UCSD-AML1 (cell line): ENCODE measurements around the gene PARS2.

ENCODE experiments used
- DNase-seq: peaks from one replicate; lab custom pipeline; 2025; ENCODE audit not compliant: unreplicated experiment; lab: John Stamatoyannopoulos, UW

PARS2 gene

GRCh38 chr1:54764133-54764921 is at the start of gene PARS2:
Gene PARS2 (minus strand): TSS chr1:54764523. CDS start chr1:54759161, 5,362 bp downstream.
- DNase-seq, result peak; percentile 98

DNA sequence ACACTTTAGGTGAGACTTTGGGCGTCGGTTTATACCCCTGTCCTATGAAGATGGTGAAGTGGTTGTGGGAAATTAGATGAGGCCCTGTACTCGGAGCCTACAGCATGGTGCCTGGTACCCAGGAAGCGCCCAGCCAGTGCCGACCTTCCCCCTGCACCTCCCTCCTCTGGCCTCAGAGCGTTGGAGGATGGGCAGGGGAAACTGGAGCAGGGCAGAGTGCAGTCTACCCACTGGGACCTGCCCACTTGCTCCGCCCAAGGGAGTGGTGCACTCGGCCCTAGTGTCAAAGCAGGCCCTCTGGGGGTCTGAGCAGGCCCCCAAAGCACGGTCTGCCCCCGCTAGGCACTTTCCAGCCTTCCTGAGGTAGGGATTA is 49.8 kb upstream of the PARS2 start:
- DNase-seq, result no peak

DNA sequence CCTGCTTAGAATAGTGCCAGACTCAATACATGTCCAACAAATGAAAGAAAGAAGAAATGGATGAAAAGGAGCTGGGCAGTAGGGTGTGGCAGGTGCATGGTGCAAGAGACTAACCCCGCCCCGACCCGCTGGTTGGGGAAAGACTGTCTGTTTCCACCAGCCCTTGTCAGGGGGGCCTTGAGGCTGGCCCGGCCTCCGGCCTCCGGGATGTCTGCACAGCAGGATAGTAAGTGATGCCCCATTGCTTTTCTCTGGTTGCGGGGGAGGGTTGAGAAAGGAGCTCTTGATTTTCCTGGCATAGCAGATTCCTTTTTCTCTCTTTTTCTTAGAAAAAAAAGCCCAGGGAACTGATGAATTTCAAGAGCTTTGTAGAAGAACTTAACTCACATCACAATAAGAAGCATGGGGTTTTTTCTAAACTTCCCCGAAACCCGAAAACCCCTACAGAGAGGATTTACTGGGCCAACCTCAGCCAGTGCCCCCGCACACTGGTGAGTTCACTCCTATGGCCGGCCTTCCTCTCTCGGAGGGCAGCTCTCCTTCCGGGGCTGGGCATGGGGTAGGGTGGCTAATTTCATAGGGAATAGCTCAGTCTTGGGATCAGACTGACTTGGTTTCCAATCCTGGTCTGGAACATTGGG is 49.3 kb upstream of the PARS2 start:
- DNase-seq, result no peak

- no peak for DNase-seq
These were observed 48.6 kb upstream of the PARS2 start for GRCh38 chr1:54812801-54813484.

- no peak for DNase-seq
These were observed 47.7 kb upstream of the PARS2 start for GRCh38 chr1:54811739-54812655.

GRCh38 chr1:54811066-54811465 is 46.7 kb upstream of the PARS2 start:
- no peak for DNase-seq

DNA sequence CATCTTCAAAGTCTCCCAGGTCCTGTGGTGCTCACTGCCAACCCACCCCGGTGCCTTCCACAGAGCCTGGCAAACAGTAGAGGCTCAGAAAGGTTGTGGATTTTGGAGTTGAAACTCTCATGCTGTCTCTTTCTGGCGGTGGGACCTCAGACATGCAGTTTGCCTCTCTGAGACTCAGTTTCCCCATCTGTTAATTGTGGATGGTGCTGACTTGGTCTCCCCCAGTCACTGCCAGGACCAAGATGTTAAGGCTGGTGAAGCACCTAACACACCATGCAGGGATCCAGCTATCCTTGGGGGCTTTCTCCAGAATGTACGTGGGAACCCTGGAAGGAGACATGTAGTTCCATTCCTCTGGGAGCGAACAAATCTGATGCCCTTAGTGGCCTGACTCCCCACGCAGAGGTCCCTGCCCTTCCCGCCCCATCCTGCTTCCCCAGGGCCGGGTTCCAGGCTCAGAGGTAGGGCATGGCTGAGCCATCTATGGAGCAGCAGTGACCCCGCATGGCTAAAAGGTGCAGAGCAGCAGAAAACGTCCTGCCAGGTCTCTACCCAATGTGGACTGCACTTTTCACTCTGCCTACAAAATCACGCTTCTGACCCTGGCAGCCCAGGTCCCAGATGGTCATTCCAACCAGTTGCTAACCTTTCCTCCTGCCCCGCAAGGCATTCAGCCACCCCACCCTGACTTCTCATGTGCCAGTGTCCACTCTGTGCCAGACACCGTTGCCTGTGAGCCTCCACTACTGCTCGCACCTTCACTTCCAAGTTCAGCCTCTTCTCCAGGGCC is 46.0 kb upstream of the PARS2 start:
- peak; percentile 73 for DNase-seq

GRCh38 chr1:54809496-54810074 is 45.3 kb upstream of the PARS2 start:
- no peak for DNase-seq

GRCh38 chr1:54808443-54809207 is 44.3 kb upstream of the PARS2 start:
- no peak for DNase-seq

- DNase-seq, result no peak
These were observed 43.4 kb upstream of the PARS2 start for GRCh38 chr1:54807756-54808155.

GRCh38 chr1:54806931-54807611 is 42.7 kb upstream of the PARS2 start:
- DNase-seq, result no peak

DNA sequence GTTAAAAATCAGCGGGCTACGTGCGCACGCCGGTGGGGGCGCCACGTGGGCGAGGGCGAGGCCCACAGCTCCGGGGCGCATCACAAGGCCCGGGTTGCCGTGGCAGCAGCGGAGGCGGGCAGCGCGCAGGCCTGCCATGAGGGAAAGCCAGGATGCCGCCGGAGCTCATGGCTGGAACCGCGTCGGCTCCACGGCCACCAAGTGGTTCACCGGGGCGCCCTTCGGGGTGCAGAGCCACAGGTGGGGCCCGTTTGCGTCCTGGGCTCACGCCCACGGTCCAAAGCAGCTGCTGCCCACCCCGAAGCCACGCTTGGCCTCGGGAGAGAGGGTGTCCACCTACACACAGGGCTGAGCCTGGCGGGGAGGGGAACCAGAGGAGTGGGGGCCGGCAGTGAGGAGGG is 41.7 kb upstream of the PARS2 start:
- DNase-seq, result no peak

- DNase-seq, result no peak
These were observed 41.1 kb upstream of the PARS2 start for GRCh38 chr1:54805466-54805865.

DNA sequence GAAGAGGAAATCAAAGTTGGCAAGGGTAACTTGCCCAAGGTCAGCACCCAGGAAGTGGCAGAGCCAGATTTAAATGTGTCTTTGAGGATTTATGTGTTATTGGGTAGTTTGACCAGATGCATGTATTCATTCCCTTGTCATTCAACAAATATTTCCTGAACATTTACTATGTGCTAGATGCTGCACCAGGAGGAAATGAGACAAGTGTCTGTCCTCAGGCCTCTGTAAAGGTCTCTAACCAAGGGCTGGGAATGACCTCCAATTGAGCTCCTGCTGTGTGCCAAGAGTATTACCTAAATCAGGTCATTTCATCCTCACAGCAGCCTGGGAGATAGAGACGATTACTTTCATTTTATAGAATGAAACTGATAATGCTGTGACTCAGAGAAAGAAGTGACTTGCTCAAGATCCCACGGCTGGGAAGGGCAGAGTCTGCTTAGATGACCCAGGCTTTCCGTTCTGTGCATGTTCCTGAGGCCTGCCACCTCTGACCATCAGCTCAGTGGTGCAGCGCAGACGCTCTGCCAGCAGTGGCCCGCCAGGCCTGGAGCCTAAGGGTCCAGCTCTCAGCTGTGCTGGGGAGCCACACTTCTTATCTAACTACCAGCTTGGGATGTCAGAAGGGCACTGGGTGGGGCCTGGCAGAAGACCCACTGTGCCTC is 40.3 kb upstream of the PARS2 start:
- no peak for DNase-seq

DNA sequence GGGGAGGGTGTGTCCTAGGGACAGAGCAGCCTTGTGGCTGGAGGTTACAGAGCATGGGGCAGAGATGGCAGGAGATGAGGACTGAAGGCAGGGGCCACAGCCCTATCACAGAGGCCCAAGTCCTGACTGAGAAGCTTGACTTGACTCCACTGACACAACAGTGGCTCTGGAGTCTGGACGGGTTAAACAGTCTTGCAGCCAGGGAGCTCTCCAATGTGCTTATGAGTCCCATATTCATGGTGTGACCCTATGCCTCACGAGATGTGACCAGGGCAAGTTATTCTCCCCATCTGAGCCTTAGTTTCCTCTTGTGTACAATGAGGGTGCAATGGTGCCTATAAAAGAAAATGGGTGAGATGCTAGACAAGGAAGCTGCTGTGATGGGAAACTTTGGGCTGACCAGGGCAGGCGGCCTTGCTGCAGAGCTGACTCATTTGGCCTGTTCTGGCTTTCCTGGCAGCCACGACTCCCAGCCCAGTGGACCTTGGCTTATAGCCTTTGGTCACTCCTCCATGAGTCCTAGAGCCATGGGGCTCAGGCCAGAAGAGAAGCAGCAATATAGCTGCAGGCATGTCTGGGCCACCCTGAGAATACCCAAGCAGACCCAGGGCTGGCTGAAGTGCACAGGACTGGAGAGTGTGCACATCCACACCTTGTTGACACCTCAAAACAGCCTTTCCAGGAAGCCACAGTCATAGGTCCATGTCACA is 39.6 kb upstream of the PARS2 start:
- no peak for DNase-seq

- no peak for DNase-seq
These were observed 36.8 kb upstream of the PARS2 start, which contains the start of gene TTC22 for GRCh38 chr1:54800899-54801759. Gene TTC22 (minus strand): TSS chr1:54801323. CDS start chr1:54801163, 160 bp downstream.
